Transverse colon (tissue), 4 donors: ENCODE data around the gene ST6GALNAC5. TPM values are rescaled to one million over a fixed set of nuclear protein-coding genes. Genes with fewer than 3 reads are reported as not detected.

ENCODE experiments used
- DNase-seq: peaks from one replicate; pipeline ENCODE4 v3.0.0-alpha.2; 2019
- H3K27ac ChIP-seq, 4 donors: fragments of 200-600 bp; sonication (generic); 2 replicates each; pipeline ENCODE4 v1.5.1; 2016 to 2018; ENCODE audit warnings: inconsistent platforms in 4 of 4
- H3K27me3 ChIP-seq: fragments of 200-600 bp; sonication (generic); 2 replicates; pipeline ENCODE4 v1.5.1; 2017; ENCODE audit warnings: inconsistent platforms
- H3K36me3 ChIP-seq, 4 donors: fragments of 200-600 bp; sonication (generic); 2 replicates each; pipeline ENCODE4 v1.5.1; 2017 to 2019; ENCODE audit warnings: inconsistent platforms in 4 of 4
- H3K4me1 ChIP-seq, 4 donors: fragments of 200-600 bp; sonication (generic); 2 replicates each; pipeline ENCODE4 v1.5.1; 2017 to 2020; ENCODE audit warnings: inconsistent platforms in 4 of 4
- H3K4me3 ChIP-seq, 4 donors: fragments of 200-600 bp; sonication (generic); 1 replicate in 1 of 4; 2 replicates in 3 of 4; pipeline versions ENCODE4 v1.5.1 to v1.6.1; 2017 to 2019; ENCODE audit warnings: inconsistent platforms in 4 of 4
- H3K9me3 ChIP-seq, 2 donors: fragments of 200-600 bp; sonication (generic); 2 replicates each; pipeline ENCODE4 v1.5.1; 2017 to 2019; ENCODE audit warnings: inconsistent platforms in 2 of 2
- EP300 ChIP-seq: sonication (generic); formaldehyde crosslinking; IDR thresholded peaks from one replicate; pipeline ENCODE4 v1.6.1; 2017; ENCODE audit warnings: antibody characterized with exemption, low read depth
- POLR2A ChIP-seq: fragments of 450-650 bp; IDR thresholded peaks from one replicate; pipeline ENCODE4 v1.6.1; 2016; ENCODE audit warnings: antibody characterized with exemption, mild to moderate bottlenecking, moderate library complexity
- POLR2AphosphoS5 ChIP-seq, 3 donors: sonication (generic); formaldehyde crosslinking; IDR thresholded peaks; one replicate each; pipeline ENCODE4 v1.6.1; 2016; ENCODE audit warnings: antibody characterized with exemption in 3 of 3
- WGBS, 2 donors: methylation state at CpG; one replicate each; pipeline ENCODE4 v1.1.5; 2018; ENCODE audit warnings: low coverage in 1 of 2; 5-methylcytosine and 5-hydroxymethylcytosine counted together
- in situ Hi-C, 4 donors: fragments of 200-750 bp; cut with MboI; loops; one replicate each; pipeline versions ENCODE4 v1.15.0 to v1.15.1; 2017; ENCODE audit warnings: low sequenced_read_pairs in 3 of 4, low pct_ligation_motif_present in 1 of 4, low pct_unique_long_range_greater_than_20kb in 1 of 4
- intact Hi-C: fragments of 100-400 bp; cut with DNase I; formaldehyde crosslinking; loops from one replicate; pipeline ENCODE4 v1.15.1; 2023; ENCODE audit warnings: low total_unique reads
- total RNA-seq, 4 donors: library from RNA; depleted of rRNA; stranded (reverse); fragments of >200 nt; gene quantifications; one replicate each; pipeline ENCODE4 v1.1.0, GENCODE V29; 2016
- TF ChIP-seq, protein P1 (sequence below), 5 experiments: fragments of 200-600 bp in 3 of 5; fragments of 450-650 bp in 2 of 5; sonication (generic) in 3 of 5; IDR thresholded peaks; 1 replicate in 2 of 5; 2 replicates in 3 of 5; pipeline ENCODE4 v1.5.1; 2016 to 2017; ENCODE audit warnings: antibody characterized with exemption in 5 of 5, inconsistent platforms in 3 of 5, mild to moderate bottlenecking in 2 of 5, moderate library complexity in 1 of 5

The ST6GALNAC5 gene
- total RNA-seq, 4 donors from 2014 or later: 0.80 to 12.3 (median 1.9) TPM

DNA sequence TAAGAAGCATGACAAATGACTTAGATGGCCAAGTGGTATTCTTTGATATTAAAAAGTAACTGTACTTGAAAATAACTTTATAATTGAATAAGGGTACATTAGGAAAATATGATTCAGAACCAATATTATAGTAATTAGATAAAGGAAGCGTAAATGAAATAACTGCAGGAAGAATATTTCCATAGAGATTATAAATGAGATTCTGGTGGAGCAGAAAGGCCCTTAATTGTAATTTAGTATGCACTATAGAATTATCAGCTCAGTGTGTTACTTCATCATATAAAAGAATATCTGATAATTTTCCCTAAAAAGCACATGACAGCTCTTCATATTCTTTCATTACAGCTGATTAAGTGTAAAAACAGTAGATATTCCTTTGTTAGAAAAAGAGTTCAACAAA, 180.3 kb downstream of the ST6GALNAC5 start:
- Histone ChIP-seq H3K27me3 (no peaks in the 10 kb centered on the region), H3K4me1 (no peaks in the 10 kb centered on the region), H3K27ac (no peak overlapping the region), H3K9me3 (no peaks in the 10 kb centered on the region), H3K36me3 (no peaks in the 10 kb centered on the region), H3K4me3 (no peak overlapping the region)
- WGBS, 2 donors: 94 to 100% methylated on average over 1 of the region's 1 CpG
- DNase-seq: no peak
- intact Hi-C loops: no loop called here
- TF ChIP-seq EP300 (no peak), POLR2AphosphoS5 (IDR thresholded peaks at IDR 0.05) (no peak), POLR2A (no peak)
- in situ Hi-C loops: no loop called here

DNA sequence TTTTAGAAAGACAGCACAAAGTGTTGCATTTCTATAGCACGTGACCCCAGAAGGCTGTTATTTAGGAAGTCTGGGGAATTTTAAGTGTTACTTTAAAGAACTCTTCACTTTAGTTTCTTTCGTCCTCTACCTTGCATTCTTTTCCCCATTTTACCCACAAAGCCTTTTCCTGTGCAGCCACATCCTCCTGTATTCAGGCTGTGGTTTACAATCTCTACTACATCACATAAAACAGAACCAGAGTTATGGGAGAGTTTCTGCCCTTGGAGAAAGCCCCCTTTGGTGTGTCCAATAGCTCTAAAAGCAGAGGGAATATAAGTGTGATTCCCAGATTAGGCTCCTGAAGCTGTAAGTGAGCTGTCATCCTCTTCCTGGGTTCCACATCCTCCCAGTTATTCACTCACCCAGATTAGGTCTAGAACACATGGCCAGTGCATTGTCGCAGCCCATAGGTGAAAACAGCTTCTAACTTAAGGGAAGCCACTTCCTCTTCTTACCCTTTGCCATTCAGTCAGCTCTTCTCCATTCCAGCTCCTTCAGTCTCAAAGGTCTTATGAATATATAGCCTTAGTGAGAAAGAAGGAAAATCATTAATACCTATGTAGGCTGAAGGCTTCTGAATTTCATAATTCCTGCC, 180.8 kb downstream of the ST6GALNAC5 start:
- intact Hi-C loops (no loop called here), in situ Hi-C loops (no loop called here)
- TF ChIP-seq POLR2A (no peak), EP300 (no peak), POLR2AphosphoS5 (IDR thresholded peaks at IDR 0.05) (no peak)
- TF ChIP-seq, protein P1, sequence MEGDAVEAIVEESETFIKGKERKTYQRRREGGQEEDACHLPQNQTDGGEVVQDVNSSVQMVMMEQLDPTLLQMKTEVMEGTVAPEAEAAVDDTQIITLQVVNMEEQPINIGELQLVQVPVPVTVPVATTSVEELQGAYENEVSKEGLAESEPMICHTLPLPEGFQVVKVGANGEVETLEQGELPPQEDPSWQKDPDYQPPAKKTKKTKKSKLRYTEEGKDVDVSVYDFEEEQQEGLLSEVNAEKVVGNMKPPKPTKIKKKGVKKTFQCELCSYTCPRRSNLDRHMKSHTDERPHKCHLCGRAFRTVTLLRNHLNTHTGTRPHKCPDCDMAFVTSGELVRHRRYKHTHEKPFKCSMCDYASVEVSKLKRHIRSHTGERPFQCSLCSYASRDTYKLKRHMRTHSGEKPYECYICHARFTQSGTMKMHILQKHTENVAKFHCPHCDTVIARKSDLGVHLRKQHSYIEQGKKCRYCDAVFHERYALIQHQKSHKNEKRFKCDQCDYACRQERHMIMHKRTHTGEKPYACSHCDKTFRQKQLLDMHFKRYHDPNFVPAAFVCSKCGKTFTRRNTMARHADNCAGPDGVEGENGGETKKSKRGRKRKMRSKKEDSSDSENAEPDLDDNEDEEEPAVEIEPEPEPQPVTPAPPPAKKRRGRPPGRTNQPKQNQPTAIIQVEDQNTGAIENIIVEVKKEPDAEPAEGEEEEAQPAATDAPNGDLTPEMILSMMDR (IDR thresholded peaks at IDR 0.05): no peak
- no peaks in the 10 kb centered on the region for H3K27me3 ChIP-seq
- no peak for DNase-seq
- WGBS, 2 donors: 67 to 71% methylated on average over 3 of the region's 3 CpGs
- no peaks in the 10 kb centered on the region for H3K4me1 ChIP-seq
- no peaks in the 10 kb centered on the region for H3K36me3 ChIP-seq
- H3K9me3 ChIP-seq: no peaks in the 10 kb centered on the region
- no peak overlapping the region for H3K27ac ChIP-seq
- H3K4me3 ChIP-seq: no peak overlapping the region

DNA sequence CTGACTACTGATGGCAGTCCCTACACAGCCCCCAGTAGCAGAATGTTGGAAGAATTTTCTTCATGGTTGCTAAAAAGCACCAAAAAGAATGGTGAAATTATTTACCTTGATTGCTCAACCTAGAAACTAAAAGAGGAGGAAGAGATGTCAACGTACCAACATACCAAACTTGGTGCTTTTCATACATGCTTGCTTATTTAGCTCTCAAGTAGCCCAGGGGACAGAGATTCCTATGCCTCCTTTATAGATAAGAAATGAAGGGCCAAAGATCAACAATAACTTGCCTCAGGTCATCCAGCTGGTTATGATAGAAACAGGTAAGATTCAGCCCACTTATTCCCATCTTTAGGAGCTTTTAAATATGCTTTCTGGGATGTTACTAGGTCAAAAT, 181.3 kb downstream of the ST6GALNAC5 start:
- no peak overlapping the region for H3K27ac ChIP-seq
- no peaks in the 10 kb centered on the region for H3K36me3 ChIP-seq
- H3K4me3 ChIP-seq: no peak overlapping the region
- H3K4me1 ChIP-seq: no peaks in the 10 kb centered on the region
- in situ Hi-C loops: no loop called here
- no peaks in the 10 kb centered on the region for H3K27me3 ChIP-seq
- TF ChIP-seq POLR2AphosphoS5 (IDR thresholded peaks at IDR 0.05) (no peak), POLR2A (no peak), EP300 (no peak)
- TF ChIP-seq, protein P1 (IDR thresholded peaks at IDR 0.05): no peak
- 13 to 57% methylated on average over 1 of the region's 1 CpG for WGBS, 2 donors
- intact Hi-C loops: no loop called here
- H3K9me3 ChIP-seq: no peaks in the 10 kb centered on the region
- no peak for DNase-seq

DNA sequence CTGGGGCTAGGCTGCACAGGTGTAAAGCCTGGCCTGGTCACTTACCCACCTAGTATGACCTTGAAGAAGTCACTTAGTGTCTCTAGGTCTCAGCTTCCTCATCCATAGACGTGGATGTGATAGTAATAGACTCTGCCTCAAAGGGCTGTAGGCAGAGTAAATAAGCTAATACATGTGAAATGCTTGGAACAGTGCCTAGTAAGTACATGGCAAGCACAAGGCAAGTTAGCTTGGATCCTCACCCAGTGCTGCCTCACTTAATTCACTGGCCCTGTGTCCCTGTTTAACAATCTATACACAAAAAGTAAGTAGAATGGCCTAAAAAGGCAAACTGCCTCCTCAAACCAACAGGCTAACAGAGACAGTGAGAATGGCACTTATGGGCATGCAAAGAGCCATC, 184.1 kb downstream of the ST6GALNAC5 start:
- Histone ChIP-seq H3K4me1 (no peaks in the 10 kb centered on the region), H3K9me3 (no peaks in the 10 kb centered on the region), H3K4me3 (no peak overlapping the region), H3K27me3 (no peaks in the 10 kb centered on the region), H3K36me3 (no peaks in the 10 kb centered on the region), H3K27ac (no peak overlapping the region)
- no peak for DNase-seq
- WGBS, 2 donors: 17% methylated on average over 1 of the region's 1 CpG; no CpG with 5 or more reads in 1 of the 2 donors
- TF ChIP-seq POLR2A (no peak), EP300 (no peak), POLR2AphosphoS5 (IDR thresholded peaks at IDR 0.05) (no peak)
- TF ChIP-seq, protein P1 (IDR thresholded peaks at IDR 0.05): no peak
- intact Hi-C loops: no loop called here
- in situ Hi-C loops: no loop called here

DNA sequence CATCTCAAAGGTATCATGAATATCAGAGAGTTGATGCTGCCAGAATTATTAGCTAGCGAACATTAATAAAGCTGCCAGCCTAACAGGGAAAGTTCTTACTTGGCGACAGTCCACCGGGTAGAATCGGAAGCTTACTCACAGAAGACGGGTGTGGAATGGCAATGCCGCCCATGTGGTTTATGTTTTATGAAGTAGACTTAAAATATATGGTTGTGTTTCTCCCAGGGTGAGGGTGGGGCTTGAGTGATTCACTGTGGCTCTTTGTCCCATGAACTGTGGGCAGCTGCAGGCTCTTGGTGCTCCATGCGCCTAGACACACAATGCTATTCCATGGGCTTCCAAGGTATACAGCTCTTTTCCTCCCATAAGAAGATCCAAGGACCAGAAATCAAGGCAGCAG, 189.2 kb downstream of the ST6GALNAC5 start:
- in situ Hi-C loops: no loop called here
- Histone ChIP-seq H3K4me1 (no peaks in the 10 kb centered on the region), H3K4me3 (no peak overlapping the region), H3K36me3 (no peaks in the 10 kb centered on the region), H3K27me3 (no peaks in the 10 kb centered on the region), H3K9me3 (no peaks in the 10 kb centered on the region), H3K27ac (no peak overlapping the region)
- 84 to 87% methylated on average over 6 to 7 of the region's 7 CpGs for WGBS, 2 donors
- DNase-seq: no peak
- intact Hi-C loops: no loop called here
- TF ChIP-seq POLR2AphosphoS5 (IDR thresholded peaks at IDR 0.05) (no peak), POLR2A (no peak), EP300 (no peak)
- TF ChIP-seq, protein P1 (IDR thresholded peaks at IDR 0.05): no peak
